ENCODE results near the gene SPTSSA. TPM values are rescaled to one million over a fixed set of nuclear protein-coding genes. Genes with fewer than 3 reads are reported as not detected.
A peak's percentile ranks its signal among the peaks of the same experiment; 100 is the strongest.
"Not testable (repeated sequence)": the region's sequence is repeated elsewhere in the genome, so short reads cannot be mapped to it uniquely, and the experiment has no call there.

Gene SPTSSA, protein sequence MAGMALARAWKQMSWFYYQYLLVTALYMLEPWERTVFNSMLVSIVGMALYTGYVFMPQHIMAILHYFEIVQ
- 10.4 to 11.4 TPM (median 11.3 TPM) in 3 replicates for total RNA-seq

DNA sequence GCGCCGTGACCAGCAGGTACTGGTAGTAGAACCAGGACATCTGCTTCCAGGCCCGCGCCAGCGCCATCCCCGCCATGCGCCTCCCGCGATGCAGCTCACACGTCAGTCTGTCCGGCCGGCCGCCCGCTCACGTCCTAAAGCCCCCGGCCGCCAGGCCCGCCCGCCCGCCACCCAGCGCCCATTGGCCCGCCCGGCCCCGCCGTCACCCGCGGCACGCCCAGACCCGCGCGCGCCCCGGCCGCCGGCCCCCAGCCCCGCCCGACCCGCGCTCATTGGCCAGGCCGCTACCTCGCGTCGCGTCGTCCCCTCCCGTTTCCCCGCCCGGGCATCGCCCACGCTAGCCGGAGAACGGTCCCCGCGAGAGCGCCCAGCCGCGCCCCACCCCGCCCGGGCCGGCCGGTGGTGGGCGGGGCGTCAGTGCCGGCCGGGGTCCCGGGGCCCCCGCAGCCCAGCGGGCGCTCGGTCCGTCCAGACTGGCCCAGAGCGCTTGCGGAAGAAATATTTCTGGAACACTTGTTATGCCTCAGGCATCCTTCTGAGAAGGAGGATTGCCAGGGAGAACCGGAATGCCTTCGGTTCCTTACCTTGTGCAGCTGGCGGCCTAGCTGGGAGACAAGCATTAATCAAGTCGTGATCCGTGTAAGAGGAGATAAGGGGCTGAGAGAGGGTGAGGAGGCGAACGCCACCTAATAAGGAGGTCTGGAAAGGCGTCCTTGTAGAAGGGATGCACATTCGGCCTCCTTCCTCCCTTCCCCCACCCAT lies at the start of gene SPTSSA:
SPTSSA (minus strand) TSS at position 109 of the 762 bp plus-strand sequence; CDS start at position 76, 33 bp downstream.
- Mint-ChIP-seq H3K4me3 (peak within 1 kb of the TSS; percentile 78), H3K9me3 (no peaks in the 10 kb centered on the region), H3K36me3 (peaks cover 1% of the 10 kb centered on the region), H3K27me3 (ENCODE audit: low read depth) (no peaks in the 10 kb centered on the region), H3K27ac (peak within 1 kb of the TSS; percentile 95), H3K4me1 (peaks cover 18% of the 10 kb centered on the region)
- DNase-seq (ENCODE audit: low spot score in 2 of 2, unreplicated experiment in 2 of 2): peak; percentile 83 to 85
- TF ChIP-seq, protein P1, sequence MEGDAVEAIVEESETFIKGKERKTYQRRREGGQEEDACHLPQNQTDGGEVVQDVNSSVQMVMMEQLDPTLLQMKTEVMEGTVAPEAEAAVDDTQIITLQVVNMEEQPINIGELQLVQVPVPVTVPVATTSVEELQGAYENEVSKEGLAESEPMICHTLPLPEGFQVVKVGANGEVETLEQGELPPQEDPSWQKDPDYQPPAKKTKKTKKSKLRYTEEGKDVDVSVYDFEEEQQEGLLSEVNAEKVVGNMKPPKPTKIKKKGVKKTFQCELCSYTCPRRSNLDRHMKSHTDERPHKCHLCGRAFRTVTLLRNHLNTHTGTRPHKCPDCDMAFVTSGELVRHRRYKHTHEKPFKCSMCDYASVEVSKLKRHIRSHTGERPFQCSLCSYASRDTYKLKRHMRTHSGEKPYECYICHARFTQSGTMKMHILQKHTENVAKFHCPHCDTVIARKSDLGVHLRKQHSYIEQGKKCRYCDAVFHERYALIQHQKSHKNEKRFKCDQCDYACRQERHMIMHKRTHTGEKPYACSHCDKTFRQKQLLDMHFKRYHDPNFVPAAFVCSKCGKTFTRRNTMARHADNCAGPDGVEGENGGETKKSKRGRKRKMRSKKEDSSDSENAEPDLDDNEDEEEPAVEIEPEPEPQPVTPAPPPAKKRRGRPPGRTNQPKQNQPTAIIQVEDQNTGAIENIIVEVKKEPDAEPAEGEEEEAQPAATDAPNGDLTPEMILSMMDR (IDR thresholded peaks at IDR 0.05; ENCODE audit: unreplicated experiment): no peak

DNA sequence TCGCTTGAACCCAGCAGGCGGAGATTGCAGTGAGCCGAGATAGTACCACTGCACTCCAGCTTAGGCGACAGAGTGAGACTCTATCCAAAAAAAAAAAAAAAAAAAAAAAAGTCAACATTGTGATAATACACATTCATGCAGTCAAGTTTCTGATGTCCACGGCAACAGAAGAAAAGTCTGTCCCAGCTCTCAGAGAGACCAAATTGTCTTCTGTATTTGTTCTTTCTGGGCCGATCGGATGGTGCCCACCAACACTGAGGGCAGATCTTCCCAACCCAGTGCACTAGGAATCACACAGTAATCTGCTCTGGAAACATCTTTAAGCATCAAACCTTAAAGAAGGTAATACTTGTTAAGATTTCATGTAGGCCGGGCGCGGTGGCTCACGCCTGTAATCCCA lies 45.8 kb upstream of the SPTSSA start:
- no peak for DNase-seq (ENCODE audit: low spot score in 2 of 2, unreplicated experiment in 2 of 2)
- TF ChIP-seq, protein P1 (IDR thresholded peaks at IDR 0.05; ENCODE audit: unreplicated experiment): no peak
- no peaks in the 10 kb centered on the region for H3K36me3 Mint-ChIP-seq
- no peaks in the 10 kb centered on the region for H3K9me3 Mint-ChIP-seq
- H3K4me1 Mint-ChIP-seq: peaks cover 2% of the 10 kb centered on the region
- no peaks in the 10 kb centered on the region for H3K27me3 Mint-ChIP-seq (ENCODE audit: low read depth)
- no peak overlapping the region for H3K27ac Mint-ChIP-seq
- no peak overlapping the region for H3K4me3 Mint-ChIP-seq

DNA sequence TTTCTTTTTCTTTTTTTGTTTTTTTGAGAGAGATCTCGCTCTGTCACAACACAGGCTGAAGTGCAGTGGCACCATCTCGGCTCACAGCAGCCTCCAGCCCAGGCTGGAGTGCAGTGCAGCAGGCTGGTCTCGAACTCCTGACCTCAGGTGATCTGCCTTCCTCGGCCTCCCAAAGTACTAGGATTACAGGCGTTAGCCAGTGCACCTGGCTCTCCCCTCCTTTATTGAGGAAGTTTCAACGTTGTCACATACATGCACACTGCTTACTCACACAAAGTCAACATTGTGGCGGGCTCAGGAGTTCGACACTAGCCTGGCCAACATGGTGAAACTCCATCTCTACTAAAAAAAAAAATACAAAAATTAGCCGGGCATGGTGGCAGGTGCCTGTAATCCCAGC lies 45.4 kb upstream of the SPTSSA start:
- Mint-ChIP-seq H3K27me3 (ENCODE audit: low read depth) (no peaks in the 10 kb centered on the region), H3K9me3 (no peaks in the 10 kb centered on the region), H3K36me3 (no peaks in the 10 kb centered on the region), H3K27ac (no peak overlapping the region), H3K4me3 (no peak overlapping the region), H3K4me1 (peaks cover 4% of the 10 kb centered on the region)
- TF ChIP-seq, protein P1 (IDR thresholded peaks at IDR 0.05; ENCODE audit: unreplicated experiment): no peak
- no peak for DNase-seq (ENCODE audit: low spot score in 2 of 2, unreplicated experiment in 2 of 2)

DNA sequence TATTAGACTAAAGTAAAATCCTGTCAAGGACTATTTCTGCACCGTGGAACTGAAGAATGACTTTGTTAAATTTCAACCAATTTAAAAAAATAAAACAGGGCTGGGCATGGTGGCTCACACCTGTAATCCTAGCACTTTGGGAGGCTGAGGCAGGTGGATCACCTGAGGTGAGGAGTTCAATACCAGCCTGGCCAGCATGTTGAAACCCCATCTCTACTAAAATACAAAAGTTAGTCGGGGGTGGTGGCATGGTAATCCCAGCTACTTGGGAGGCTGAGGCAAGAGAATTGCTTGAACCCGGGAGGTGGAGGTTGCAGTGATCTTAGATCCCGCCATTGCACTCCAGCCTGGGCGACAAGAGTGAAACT lies 43.1 kb upstream of the SPTSSA start:
- H3K9me3 Mint-ChIP-seq; DNase-seq (ENCODE audit: low spot score in 2 of 2, unreplicated experiment in 2 of 2); H3K4me3 Mint-ChIP-seq; H3K27me3 Mint-ChIP-seq (ENCODE audit: low read depth); H3K27ac Mint-ChIP-seq; H3K4me1 Mint-ChIP-seq; H3K36me3 Mint-ChIP-seq: not testable (repeated sequence)

DNA sequence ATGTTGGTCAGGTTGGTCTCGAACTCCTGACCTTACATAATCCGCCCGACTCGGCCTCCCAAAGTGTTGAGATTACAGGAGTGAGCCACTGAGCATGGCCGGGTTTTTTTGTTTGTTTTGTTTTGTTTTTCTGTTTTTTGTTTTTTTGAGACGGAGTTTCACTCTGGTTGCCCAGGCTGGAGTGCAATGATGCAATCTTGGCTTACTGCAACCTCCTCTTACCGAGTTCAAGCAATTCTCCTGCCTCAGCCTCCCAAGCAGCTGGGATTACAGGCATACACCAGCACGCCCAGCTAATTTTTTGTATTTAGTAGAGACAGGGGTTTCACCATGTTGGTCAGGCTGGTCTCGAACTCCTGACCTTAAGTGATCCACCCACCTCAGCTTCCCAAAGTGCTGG lies 42.0 kb upstream of the SPTSSA start:
- not testable (repeated sequence) for H3K9me3 Mint-ChIP-seq; H3K27me3 Mint-ChIP-seq (ENCODE audit: low read depth); H3K27ac Mint-ChIP-seq; H3K4me1 Mint-ChIP-seq; H3K4me3 Mint-ChIP-seq; DNase-seq (ENCODE audit: low spot score in 2 of 2, unreplicated experiment in 2 of 2); H3K36me3 Mint-ChIP-seq

DNA sequence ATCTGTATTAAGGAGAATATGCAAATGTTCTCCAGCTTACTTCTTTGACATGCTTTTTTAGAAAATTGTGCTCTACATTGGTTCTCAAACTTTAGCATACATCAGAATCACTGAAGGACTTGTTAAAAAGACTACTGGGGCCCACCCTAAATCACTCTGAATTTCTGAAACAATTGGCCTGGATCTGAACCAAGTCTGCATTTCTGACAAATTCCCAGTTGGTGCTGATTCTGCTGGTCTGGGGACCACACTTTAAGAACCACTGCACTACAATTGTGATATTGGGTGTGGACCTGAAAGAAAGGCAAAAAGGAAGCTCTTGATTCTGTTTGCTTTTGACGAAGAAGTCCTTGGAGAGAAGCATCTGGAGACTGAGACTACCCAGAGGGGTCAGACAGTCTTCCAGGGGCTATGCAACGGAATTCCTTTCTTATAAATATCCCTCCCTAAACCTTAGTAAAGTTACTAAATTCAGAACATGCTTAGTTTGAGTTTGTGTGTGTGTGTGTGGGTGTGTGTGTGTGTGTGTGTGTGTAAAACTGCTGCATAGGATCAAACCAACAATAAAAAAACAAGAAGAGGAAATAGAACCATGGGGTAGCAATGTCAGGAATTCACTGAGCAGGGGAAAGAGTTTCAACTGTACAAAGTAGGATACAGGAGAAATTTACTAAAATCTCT lies 40.6 kb upstream of the SPTSSA start:
- TF ChIP-seq, protein P1 (IDR thresholded peaks at IDR 0.05; ENCODE audit: unreplicated experiment): no peak
- no peaks in the 10 kb centered on the region for H3K9me3 Mint-ChIP-seq
- H3K36me3 Mint-ChIP-seq: no peaks in the 10 kb centered on the region
- H3K27me3 Mint-ChIP-seq (ENCODE audit: low read depth): no peaks in the 10 kb centered on the region
- H3K4me3 Mint-ChIP-seq: no peak overlapping the region
- DNase-seq (ENCODE audit: low spot score in 2 of 2, unreplicated experiment in 2 of 2): no peak
- peak overlapping the region; percentile 23 for H3K27ac Mint-ChIP-seq
- peaks cover 5% of the 10 kb centered on the region for H3K4me1 Mint-ChIP-seq
